GM12878 (cell line): Measurements from ENCODE around the gene TNFRSF6B. TPM values are rescaled to one million over a fixed set of nuclear protein-coding genes. Genes with fewer than 3 reads are reported as not detected.

Source experiments
- ATAC-seq: fragments of 200-7000 bp; cut with Tn5 transposase; 3 replicates; pipeline ENCODE4 v1.9.1; 2020; ENCODE audit warnings: mild to moderate bottlenecking, moderate library complexity
- BruUV-seq: library from RNA; stranded (reverse); fragments of 400-500 nt; replicated peaks from 2 replicates; lab custom pipeline; 2021; lab: Mats Ljungman, UMichigan
- CTCF ChIA-PET: fragments of 300-600 bp; sonication (Branson Sonifier 250); formaldehyde crosslinking; extraction: SDS; loops from one replicate; lab custom pipeline; 2021; ENCODE audit warnings: inconsistent platforms; lab: Yijun Ruan, JAX
- POLR2A ChIA-PET: fragments of 350-600 bp; formaldehyde crosslinking; extraction: SDS; loops from one replicate; lab custom pipeline; 2021; ENCODE audit warnings: inconsistent platforms; lab: Charles Lee
- RAD21 ChIA-PET: fragments of 300-600 bp; sonication (Branson Sonifier 250); formaldehyde crosslinking; loops from one replicate; lab custom pipeline; 2023; ENCODE audit warnings: antibody characterized with exemption; ENCODE audit not compliant: unreplicated experiment; lab: Charles Lee
- SMC1A ChIA-PET: fragments of 300-600 bp; sonication (Branson Sonifier 250); formaldehyde crosslinking; loops from one replicate; lab custom pipeline; 2023; ENCODE audit not compliant: unreplicated experiment, uncharacterized antibody; lab: Charles Lee
- DNase-seq: peaks from one replicate; pipeline ENCODE4 v3.0.0-alpha.2; 2011; ENCODE audit warnings: low read depth, low spot score
- FAIRE-seq: peaks from 3 replicates; lab custom pipeline; 2011; peaks lifted over from hg19 to GRCh38; lab: Jason Lieb, UNC
- H2AFZ ChIP-seq: 2 replicates; pipeline ENCODE4 v1.6.0; 2011; ENCODE audit warnings: low read depth, low read length, control low read depth; ENCODE audit not compliant: control insufficient read depth
- H3K27ac ChIP-seq: 2 replicates; pipeline ENCODE4 v1.5.1; 2011; ENCODE audit warnings: control low read depth; ENCODE audit not compliant: control insufficient read depth, insufficient read depth
- H3K27me3 ChIP-seq, 2 experiments: replicated peaks in 1 of 2; 2 replicates each; pipeline versions ENCODE4 v1.6.0 to v1.6.1; 2011; ENCODE audit warnings: low read length in 1 of 2; ENCODE audit not compliant: control insufficient read depth in 2 of 2, insufficient read depth in 2 of 2
- H3K36me3 ChIP-seq, 2 experiments: 2 replicates each; pipeline ENCODE4 v1.5.1; 2011; ENCODE audit warnings: low read length in 1 of 2; ENCODE audit not compliant: control insufficient read depth in 2 of 2, insufficient read depth in 2 of 2
- H3K4me1 ChIP-seq: 2 replicates; pipeline ENCODE4 v1.6.1; 2011; ENCODE audit warnings: mild to moderate bottlenecking, low read length, moderate library complexity, mixed read lengths; ENCODE audit not compliant: control insufficient read depth, insufficient read depth
- H3K4me2 ChIP-seq: 2 replicates; pipeline ENCODE4 v1.6.0; 2011; ENCODE audit warnings: control low read depth; ENCODE audit not compliant: control insufficient read depth, insufficient read depth
- H3K4me3 ChIP-seq: fragments of 200-600 bp; sonication (generic); 2 replicates; pipeline ENCODE4 v1.5.1; 2016
- H3K79me2 ChIP-seq: 2 replicates; pipeline ENCODE4 v1.6.0; 2011; ENCODE audit warnings: low read length; ENCODE audit not compliant: control insufficient read depth, insufficient read depth
- H3K9ac ChIP-seq: 2 replicates; pipeline ENCODE4 v1.8.0; 2011; ENCODE audit warnings: low read length, control low read depth, mixed read lengths; ENCODE audit not compliant: control insufficient read depth, insufficient read depth
- H3K9me3 ChIP-seq: replicated peaks from 3 replicates; pipeline ENCODE4 v1.5.1; 2011; ENCODE audit warnings: mild to moderate bottlenecking, low read length; ENCODE audit not compliant: control insufficient read depth, insufficient read depth
- H4K20me1 ChIP-seq: 2 replicates; pipeline ENCODE4 v1.6.0; 2011; ENCODE audit not compliant: control insufficient read depth, insufficient read depth
- BHLHE40 ChIP-seq, 2 experiments: fragments of 450-650 bp in 1 of 2; IDR thresholded peaks; 2 replicates each; pipeline ENCODE4 v1.6.1; 2011 to 2017; ENCODE audit warnings: low read depth in 2 of 2, borderline replicate concordance in 1 of 2, improper control_type of control experiment in 1 of 2, low read length in 1 of 2, mild to moderate bottlenecking in 1 of 2
- YY1 ChIP-seq: IDR thresholded peaks from 2 replicates; pipeline ENCODE4 v1.6.1; 2011; ENCODE audit warnings: low read depth, mild to moderate bottlenecking, low read length
- ZBTB4 ChIP-seq: fragments of 450-650 bp; formaldehyde crosslinking; IDR thresholded peaks from 2 replicates; pipeline ENCODE4 v1.4.0; 2022; ENCODE audit warnings: mild to moderate bottlenecking, moderate library complexity
- ZNF24 ChIP-seq: fragments of 450-650 bp; IDR thresholded peaks from 2 replicates; pipeline ENCODE4 v1.6.1; 2017; ENCODE audit warnings: antibody characterized with exemption, mild to moderate bottlenecking
- whole genome bisulfite sequencing: methylation state at CpG from one replicate; pipeline ENCODE4 v1.1.6; 2016; ENCODE audit warnings: low lambda C conversion rate; ENCODE audit not compliant: insufficient replicate concordance, insufficient coverage; ENCODE audit errors: missing lambda C conversion rate; 5-methylcytosine and 5-hydroxymethylcytosine counted together
- in situ Hi-C: fragments of 300-500 bp; cut with MboI; formaldehyde crosslinking; loops from 9 replicates; pipeline ENCODE4 v1.14.3; 2018; ENCODE audit warnings: mixed read lengths
- intact Hi-C: fragments of 100-400 bp; cut with micrococcal nuclease; formaldehyde crosslinking; loops from one replicate; pipeline ENCODE4 v1.14.2; 2022; ENCODE audit not compliant: unreplicated experiment
- polyA plus RNA-seq, 11 experiments: library from polyadenylated mRNA; depleted of rRNA in 4 of 11; unstranded in 6 of 11; stranded (reverse) in 5 of 11; fragments of >200 nt; fragmentation: Nextera tagmentation in 4 of 11; fragmentation: Illumina TruSeq in 1 of 11; extraction: Ambion mirVana in 4 of 11; extraction: Trizol in 1 of 11; gene quantifications; 1 replicate in 1 of 11; 2 replicates in 10 of 11; pipeline versions ENCODE4 v1.2.1 to v1.2.3, GENCODE V29; 2011 to 2016; ENCODE audit warnings: inconsistent platforms in 2 of 11, missing spikeins in 2 of 11, low read depth in 1 of 11
- total RNA-seq, 4 experiments: library from RNA; depleted of rRNA in 3 of 4; stranded (reverse); fragments of >200 nt in 3 of 4; fragmentation: Illumina TruSeq in 1 of 4; extraction: Trizol in 1 of 4; gene quantifications; 2 replicates each; pipeline versions ENCODE4 v1.2.1 to v1.2.3, GENCODE V29; 2013 to 2021

TNFRSF6B gene
- total and polyA plus RNA-seq, 10 of the 15 experiments (the other 5 are each of a cell fraction or from before 2014, with no cell fraction given) = 0.67 to 2.2 (median 1.8) TPM; not detected in 7

- CTCF ChIA-PET = interaction anchor here (0.6 to 2.9 kb wide), 5 partner anchors 31 to 235 kb away, joined by 3 to 28 read pairs (median 3); partner anchors contain the start of genes ARFRP1 and ZGPAT
- TSS peak; percentile 29 for BruUV-seq
- WGBS = 44% methylated on average over 26 of the region's 26 CpGs
Observed at GRCh38 chr20:63738687-63739129, 42.3 kb downstream of the TNFRSF6B start.

More at GRCh38 chr20:63738687-63739129, 42.3 kb downstream of the TNFRSF6B start:
- peak in 1 of 2 experiments; percentile 67; a peak in 1 of 4 replicates for TF ChIP-seq BHLHE40 (IDR thresholded peaks at IDR 0.05; ENCODE audit: borderline replicate concordance in 1 of 2, low read depth in 2 of 2, low read length in 1 of 2)
- no peak for TF ChIP-seq ZBTB4 (CRISPR knock-in tag)
- no peak for TF ChIP-seq ZNF24
- TF ChIP-seq YY1 = no peak
- H3K27me3 ChIP-seq = no peaks in the 10 kb centered on the region
- intact Hi-C loops = no loop called here
- DNase-seq = no peak
- in situ Hi-C loops = no loop called here
- H3K27ac ChIP-seq = no peak overlapping the region; the same call in 1 of the 2 replicates
- FAIRE-seq = no peak
- ATAC-seq = peak; percentile 1; the same call in 1 of the 3 replicates
- H3K4me2 ChIP-seq = peak overlapping the region; percentile 93
- H3K4me3 ChIP-seq = peak overlapping the region; percentile 84
- RAD21 ChIA-PET = interaction anchor here (1.0 to 4.2 kb wide), 4 partner anchors 31 to 201 kb away, joined by 3 to 32 read pairs (median 4); partner anchors contain the start of genes ARFRP1, PTK6, TPD52L2 and ZGPAT
- H3K36me3 ChIP-seq = peaks cover 5 to 22% of the 10 kb centered on the region in 2 experiments; a peak in 3 of 4 replicates
- H4K20me1 ChIP-seq = no peaks in the 10 kb centered on the region
- peaks cover 33% of the 10 kb centered on the region for H3K4me1 ChIP-seq
- no peak overlapping the region; the same call in 1 of the 2 replicates for H3K9ac ChIP-seq
- POLR2A ChIA-PET = interaction anchor here (0.6 to 1.4 kb wide), 4 partner anchors 31 to 217 kb away, joined by 3 to 6 read pairs (median 4); partner anchors contain the start of genes ARFRP1 and ZGPAT
- peaks cover 17% of the 10 kb centered on the region for H3K79me2 ChIP-seq
- H2AFZ ChIP-seq = no peak overlapping the region
- no peaks in the 10 kb centered on the region for H3K9me3 ChIP-seq
- SMC1A ChIA-PET = interaction anchor here (0.6 kb wide), 1 partner anchor 11 kb away, joined by 3 read pairs; no protein-coding TSS in a partner anchor
